Stimulated activated CD8-positive, alpha-beta memory T cell treated with anti-CD3 and anti-CD28 coated beads, Interleukin-4, amount 100 ng/mL, for 48 hours (primary cell): ENCODE data around the gene CAPZB.
A peak's percentile ranks its signal among the peaks of the same experiment; 100 is the strongest.

ENCODE experiments used
- DNase-seq: peaks from one replicate; pipeline ENCODE4 v3.0.0-alpha.2; 2020

The CAPZB gene

DNA sequence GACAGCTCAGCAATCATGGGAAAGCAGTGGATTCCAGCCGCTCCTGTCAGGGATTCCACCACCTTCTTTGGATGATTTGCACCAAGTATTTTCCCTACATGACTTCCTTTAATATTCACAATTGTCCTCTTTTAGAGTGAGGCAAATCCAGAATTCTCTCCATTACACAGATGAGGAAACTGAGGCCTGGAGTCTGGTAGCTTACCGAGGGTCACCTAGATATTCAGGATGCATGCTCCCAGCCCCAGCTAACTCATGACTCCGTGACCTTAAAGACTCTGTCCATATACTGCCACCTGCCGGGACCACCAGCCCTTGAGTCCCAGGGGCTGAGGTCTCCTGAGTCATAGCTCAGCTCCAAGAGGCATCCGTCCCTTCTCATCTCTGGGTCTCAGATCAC, 80.6 kb downstream of the CAPZB start:
- no peak for DNase-seq

DNA sequence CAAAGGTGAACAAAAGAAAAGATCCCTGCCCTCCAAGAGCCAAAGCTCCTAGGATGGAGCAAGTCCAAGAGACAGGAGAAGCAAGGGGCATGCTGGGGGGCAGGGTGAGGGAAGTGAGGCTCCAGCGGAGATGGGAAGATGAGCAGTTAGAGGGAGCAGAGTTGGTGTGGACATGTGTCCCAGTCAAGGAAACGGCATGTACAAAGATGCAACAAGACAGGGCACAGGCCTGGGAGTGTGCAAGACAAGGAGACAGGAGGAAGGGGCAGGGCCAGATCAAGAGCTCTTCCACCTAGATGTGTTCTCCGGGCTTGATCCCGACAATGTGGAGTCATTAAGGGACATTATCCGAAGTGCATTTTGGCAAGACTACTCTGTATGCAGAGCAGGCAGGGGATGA, 82.1 kb downstream of the CAPZB start:
- no peak for DNase-seq

DNA sequence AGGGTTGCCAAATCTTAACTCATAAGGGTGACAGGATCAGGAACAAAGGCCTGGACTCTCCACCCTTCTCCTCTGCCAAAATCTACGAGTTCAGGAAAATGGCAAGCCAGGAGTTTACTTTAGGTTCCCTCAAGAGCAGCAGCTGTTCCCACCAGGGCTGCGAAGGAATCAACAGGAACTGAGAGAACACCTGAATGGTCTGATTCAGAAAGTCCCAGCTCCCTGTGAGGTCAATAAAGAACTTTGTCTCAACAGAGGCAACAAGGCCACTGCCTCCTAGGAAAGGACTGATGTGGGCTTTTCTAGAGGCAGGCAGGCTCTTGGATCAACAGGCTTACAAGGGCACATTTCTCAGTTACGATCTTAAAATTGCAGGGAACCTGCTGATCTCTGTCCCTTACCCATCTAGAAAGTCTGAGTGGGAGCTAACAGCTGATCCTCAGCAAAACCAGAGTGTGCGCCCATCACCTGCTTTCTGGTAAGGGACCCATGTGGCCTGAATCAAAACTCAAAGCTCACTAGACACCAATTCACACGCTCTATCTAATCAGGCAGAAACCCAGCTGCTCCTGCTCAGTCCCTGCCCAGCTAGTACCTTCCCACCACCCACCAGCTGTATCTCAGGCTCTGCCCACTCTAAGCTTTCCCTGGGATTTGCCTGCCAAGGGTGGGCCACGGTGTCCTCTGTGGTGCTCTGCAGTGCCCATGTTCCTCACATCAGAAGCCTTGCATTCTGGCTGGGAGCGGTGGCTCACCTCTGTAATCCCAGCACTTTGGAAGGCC, 83.1 kb downstream of the CAPZB start:
- DNase-seq: no peak

DNA sequence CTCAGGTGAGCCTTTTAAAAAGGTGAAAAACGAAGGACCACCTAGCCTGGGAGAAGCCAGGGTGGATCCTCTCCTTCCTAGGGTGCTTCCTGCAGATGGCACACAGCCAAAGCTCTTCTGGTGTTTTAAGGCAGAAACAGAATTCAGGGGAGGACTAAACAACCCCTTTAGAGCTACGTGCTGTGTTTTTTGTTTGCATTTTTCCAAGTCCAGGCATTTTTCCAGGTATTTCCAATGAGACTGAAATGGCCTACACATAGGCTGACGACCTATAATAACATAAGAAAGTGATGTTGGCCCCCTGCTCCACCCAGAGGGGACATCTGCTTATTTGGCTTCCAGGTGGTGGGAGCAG, 83.8 kb downstream of the CAPZB start:
- DNase-seq: no peak

DNA sequence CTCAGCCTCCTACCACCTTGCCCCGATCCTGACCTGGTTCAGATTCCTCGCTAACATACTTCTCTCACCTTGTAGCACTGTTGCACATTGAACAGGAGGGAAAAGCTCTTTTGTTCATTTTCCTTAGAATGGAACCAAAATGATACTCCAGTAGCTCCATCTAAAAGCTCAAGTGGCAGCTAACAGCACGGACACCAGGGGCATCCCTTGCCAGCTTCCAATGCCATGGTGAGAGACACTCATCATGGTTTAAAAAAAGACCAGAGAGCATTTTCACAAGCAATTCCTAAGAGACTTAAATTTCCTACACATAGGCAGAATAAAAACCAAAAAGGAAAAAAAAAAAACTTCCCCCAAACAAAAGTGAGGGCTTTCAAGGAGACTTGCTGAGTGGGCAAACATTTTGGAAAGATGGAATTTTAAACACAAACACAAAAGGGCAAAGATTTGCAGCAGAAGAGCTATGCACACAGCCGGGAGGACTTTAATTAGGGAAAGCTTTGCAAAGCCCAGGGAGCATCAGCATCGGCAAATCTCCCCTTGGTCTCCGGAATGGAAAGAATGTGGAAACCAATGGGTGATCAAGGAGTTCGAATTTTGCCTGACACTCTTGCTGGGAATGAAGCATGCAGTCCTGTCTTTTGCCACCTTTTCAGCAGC, 84.3 kb downstream of the CAPZB start:
- DNase-seq: no peak

DNA sequence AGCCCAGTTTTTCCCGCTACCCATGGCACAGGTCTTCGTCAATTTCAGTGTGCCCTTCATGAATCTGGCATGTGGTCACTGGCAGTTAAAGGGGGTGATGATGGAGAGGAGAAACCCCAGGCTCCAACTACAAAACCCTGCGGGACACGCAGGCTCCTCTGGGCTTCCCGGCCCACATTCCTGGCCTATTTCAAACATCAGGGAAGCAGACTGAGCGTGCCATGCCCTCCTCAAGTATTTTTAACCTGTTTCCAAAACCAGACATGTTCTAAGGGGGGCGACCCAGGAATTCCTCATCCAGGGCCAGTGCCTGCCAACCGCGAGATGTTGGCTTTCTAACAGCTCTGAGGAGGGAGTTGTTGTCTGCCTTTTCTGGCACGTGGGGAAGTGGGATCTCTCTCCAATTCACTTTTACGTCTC, 85.1 kb downstream of the CAPZB start:
- no peak for DNase-seq

DNA sequence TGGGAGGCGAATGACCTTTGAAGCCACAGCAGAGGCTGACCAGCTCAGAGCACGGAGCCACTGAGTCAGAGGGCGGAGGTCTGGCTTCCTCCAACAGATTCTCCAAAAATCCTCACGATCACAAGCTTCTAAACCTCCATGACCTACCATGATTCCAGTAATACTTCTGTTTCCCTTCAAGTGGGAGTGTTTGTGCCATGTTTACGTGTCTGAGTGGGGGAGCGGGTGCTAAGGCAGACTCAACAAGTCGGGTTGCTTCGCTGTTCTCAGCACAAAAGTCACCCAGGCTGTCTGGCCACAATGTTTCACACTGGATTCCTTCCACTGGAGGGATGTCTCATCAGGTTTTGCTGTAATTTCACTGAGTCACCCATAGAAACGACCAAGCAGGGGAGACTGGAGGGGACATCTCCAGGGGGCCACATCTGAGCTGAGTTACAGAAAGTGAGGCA, 87.0 kb downstream of the CAPZB start:
- peak; percentile 64 for DNase-seq

DNA sequence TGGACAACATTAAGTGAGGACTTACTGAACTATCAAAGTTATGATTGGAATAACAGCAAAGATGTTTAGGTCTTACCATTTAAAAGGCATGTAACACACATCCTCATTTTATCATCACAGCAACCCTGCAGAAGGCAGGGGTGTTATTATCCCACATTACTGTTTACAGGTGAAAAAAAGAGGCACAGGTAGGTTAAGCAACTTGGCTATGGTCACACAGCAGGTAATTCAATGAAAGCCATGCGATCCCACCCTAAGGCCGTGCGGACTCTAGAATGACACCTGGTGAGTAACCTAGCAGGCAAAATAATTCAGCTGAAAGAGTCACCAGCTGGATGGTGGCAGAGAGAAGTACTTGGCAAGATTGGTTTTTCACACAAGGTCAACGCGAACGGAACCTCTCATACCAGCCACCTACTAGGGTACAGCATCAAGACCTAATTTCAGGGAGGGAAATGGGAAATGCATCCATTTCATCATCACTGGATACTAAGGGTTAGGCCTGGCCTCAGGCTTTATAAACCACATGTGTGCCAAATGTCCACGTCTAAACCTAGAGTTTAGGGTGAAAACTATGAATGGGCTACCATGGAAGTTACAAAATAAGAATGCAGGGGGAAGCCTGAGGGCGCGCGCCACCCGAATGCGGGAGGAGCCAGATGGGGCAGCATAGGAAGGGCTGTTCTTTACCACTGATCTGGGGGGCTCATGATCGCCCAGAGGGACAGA, 88.0 kb downstream of the CAPZB start:
- no peak for DNase-seq

DNA sequence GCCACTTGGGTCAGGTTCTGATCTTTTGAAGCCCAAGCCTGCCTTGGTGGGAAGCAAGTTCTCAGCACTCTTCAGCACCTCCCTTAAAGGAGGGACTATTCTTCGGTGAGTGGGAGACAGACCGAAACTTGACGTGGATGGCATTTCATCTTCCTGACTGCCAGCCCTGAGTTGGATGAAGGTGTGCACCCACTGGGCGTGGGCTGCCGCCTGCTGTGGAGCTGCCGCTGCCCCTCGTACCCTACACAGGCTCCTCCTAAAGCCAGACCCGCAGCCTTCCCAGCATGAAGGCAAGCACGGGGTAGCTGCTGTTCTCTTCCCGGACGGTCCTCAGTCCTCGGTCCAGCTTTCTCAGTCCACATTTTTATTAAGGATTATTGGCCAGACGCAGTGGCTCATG, 89.1 kb downstream of the CAPZB start:
- DNase-seq: no peak

DNA sequence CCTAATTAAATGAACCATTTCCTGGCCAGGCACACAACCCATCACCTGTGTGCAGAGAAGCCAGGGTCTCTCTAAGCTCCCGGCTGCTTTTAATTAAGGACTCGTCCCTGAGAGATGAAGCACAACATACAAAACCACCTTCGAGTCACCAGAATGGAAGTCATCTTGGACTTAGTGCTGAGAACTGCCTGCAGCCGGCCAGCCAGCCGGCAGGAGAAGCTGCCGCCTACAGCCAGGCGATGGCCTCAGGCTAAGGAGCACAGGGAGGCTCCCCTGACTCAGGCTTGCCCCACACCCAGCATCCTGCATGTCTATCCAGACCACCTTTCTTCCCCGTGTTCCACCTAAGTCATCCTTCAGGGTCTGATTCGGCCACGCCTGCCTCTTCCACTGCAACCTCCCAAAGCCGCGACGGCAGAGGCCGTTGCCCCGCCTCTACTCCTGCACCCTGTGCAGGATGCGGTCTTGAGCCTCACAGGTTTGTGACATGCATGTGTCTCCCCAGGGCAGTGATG, 89.6 kb downstream of the CAPZB start:
- DNase-seq: no peak

DNA sequence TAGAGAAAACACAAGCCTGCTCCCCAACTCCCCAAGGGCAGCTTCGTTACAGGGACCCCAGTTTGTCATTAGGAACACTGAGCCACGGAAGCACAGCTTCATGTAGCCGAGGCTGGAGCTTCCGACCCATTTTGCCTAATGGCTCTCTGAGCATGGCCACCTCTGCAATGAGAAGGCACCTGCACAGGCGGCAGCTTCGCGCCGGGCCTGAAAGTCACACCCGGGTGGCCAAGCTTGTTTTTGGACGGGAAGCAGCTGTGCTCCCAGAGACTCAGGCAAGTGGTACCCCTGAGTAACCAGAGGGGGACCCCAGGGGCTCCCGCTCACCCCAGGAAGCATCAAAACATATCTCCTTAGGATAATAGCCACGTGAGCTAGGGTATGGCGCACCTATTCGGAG, 92.3 kb downstream of the CAPZB start:
- no peak for DNase-seq

DNA sequence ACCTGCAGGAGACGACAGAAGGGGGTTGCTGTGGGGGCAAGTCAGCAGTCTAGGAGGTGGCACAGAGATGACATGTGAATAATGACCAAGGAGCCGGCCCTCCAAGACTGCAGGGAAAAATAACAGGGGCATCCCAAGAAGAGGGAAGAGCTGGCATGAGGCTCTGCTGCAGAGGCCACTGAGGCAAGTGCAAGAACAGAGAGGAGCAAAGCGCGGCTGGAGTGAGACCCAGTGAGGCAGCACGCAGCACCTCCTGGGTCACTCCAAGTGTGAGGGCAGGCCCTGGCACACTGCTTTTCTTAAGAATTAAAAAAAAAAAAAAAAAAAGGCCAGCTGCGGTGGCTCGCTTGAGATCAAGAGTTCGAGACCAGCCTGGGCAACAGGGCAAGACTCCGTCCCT, 93.1 kb downstream of the CAPZB start:
- no peak for DNase-seq

DNA sequence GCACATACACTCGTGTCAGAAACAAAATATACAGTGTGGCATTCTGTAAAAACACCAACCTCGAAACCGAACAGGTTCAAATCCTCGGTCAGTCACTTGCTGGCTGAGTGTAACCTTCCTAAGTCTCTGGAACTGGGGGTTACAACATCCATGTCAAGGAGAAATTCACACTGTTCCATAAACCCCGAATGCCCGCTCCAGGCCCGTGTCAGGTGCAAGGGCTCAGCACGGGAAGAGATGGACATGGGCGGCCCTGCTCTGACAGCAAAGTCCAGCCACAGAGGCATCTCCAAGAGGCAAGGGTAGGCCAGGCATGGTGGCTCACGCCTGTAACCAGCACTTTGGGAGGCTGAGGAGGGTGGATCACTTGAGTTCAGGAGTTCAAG, 93.8 kb downstream of the CAPZB start:
- no peak for DNase-seq

DNA sequence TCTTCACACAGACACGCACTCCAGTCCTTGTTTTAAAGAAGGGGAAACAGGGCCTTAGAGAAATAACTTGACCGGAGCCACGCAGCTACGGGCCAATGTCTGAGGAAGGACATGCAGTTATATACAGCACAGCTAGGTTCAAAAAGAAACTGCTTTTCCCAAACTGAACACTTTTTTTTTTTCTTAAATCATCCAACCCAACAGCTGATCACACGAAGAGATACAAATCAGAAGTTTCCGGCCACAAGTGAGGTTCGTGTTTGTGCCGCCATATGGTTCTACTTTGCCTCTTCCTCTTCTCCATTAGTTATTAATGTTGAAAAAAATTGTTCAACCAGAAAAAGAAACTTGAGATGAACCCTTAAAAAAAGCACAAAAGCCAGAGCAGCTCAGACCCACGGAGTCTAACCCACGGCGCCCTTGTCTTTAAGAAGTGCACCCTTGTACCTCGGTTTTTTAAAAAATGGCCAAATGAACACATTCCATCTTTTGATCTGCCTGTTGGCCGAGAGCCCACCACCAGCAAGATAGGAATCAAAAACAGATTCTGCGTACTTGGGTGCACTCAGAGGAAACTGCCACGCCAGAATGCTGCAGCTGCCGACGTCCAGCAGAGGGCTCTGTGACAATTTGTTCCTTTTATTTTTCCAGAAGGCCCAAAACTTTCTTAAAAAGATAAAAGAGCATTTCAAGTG, 94.3 kb downstream of the CAPZB start:
- DNase-seq: peak; percentile 72

DNA sequence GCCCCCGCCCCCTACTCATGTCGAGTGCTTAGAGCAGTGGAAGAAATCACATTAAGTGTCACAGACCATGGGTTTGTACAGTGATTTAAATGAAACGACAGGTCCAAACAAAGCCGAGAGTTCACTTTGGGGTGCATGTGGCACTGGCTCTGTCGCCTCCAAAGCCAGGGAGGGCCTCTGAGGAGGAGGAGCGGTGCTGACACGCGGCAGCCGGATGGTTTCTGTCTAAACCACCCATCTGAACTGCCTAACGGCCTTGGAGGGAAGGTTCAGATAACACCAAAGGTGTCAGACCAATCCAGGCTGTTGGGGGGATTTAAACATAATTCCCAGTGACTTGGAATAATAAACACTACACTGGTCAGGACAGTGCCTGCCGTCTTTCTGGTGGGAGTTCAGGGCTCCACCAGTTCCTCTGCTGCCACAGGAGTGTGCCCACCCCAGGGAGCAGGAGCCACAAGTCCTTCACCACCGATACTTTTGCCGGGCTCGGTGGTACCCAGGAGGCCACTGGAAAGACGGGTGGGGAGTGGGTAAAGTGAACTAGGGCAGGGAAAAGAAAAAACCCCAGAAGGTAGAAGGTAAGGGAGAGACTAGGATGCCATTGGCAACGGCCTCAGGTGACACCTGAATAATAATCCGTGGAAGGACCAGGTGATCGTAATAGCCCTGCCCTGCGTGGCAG, 95.0 kb downstream of the CAPZB start:
- no peak for DNase-seq

DNA sequence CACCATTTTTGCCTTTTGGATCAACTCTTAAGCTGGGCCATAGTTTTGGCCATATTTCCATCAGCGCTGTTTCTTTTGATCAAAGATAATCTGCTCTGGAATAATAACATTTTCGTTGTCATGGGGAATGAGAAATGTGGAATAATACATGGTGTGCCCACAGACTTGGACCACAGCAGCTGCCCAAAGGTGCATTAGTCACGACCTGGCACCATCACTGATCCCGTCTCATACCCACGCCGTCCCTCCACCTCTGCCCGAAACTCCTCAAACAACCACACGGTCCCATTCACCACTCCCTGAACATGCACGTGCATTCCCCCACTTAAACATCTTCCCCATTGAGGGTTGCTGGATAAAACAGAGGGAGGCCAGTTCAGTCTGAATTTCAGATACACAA, 96.4 kb downstream of the CAPZB start:
- DNase-seq: no peak

DNA sequence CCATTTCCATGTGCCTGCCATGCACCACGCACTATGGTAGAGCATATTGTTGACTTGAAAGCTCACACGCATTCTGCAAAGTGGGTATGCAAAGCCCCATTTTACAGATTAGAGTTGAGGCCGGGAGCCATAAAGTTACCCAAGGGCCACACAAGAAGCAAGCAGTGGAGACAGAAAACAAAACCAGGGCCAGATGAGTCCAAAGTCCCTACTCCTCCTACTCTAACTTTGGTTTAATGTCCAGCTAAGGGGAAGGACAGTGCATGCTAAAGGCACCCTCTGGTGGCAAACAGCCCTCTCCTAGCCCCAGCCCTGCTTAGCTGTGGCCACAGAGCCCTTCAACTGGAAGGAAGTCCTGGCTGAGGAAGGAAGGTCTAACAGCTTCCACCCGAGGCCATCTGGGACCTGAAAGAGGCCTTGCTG, 98.3 kb downstream of the CAPZB start:
- no peak for DNase-seq

DNA sequence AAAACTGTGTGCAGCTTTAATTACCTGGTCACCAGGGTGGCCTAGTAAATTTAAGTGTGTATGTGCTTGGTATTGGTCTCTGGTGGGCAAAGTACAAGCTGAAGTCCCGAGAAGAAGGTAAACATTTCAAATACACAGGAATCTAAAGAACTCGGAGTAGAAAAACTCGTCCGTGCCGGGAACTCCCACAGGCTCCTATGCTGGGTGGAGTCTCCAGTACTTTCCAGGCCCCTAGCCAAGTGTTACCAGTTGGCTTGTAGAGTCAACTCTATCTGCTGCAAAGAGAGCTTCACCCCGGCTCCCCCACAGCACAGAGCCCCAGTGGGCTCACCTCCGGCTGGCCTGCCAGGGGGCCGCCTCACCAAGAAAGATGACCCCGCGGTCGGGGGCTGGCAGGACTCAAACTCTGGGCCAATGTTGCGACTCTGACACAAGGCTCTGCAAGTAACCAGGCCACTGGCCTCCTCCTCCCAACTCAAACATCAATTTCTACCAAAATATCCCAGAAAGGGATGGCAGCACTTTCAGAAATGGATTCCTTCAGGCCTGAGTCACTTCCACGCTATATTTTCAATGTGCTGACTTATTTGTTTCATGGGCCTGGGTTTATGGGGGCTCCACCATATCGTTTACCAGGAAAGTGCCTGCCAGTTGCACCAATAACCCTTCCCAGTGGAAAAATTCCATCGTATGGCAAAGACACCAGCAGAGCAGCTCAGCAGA, 99.3 kb downstream of the CAPZB start:
- no peak for DNase-seq

DNA sequence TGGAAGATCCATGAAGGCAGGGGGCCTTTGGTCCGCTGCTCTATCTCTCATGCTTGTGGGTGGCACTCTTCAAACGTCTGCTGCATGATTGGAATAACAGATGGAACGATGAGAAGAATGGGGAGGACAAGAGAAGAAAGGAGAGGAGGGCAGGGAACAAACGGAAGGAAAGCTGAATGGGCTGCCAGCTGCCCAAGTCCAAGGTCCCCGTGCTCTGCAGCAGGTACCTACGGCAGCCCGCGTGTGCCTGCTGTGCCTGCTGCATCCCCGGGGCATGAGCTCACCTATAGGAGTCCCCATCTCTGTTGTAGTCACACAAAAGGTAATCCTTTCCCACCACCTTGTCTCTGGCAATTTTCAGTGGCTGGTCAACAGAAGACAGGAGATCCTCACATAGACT, 100.1 kb downstream of the CAPZB start:
- DNase-seq: no peak

DNA sequence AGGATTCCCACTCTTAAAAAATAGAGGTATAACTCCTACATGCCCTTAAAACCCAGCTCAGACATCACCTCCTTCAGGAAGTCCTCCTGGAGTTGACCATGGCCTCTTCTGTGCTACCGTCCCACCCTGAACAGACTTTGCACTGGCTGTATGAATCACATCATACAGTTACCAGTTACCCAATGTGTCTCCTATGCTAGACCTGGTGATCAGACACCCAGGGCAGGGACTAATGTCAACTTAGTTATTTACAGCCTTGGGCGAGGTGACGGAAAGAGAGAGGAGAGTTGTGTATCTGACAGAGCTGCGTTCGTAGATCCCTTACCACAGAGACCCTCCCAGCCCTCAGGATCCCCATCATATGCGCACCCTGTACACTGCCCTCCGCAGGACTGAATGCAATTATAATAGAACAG, 100.6 kb downstream of the CAPZB start:
- no peak for DNase-seq

DNA sequence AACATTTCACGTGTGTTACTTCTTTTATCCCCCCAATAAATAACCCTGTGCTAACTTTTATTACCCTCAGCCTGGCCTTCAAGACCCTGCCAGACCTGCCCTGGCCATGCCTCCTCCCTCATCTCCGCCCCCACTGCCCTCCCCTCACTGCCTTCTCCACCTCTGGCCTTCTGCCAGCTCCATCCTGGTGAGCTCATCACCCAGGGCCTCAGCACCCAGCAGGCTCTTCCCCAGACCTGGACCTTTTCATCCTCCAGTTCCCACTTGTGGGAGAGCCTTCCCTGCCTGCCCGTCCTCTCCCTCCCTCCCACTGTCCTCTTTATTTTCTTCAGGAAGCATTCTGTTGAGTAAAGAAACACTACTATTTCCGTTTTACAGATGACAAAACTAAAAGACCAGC, 101.2 kb downstream of the CAPZB start:
- DNase-seq: no peak

DNA sequence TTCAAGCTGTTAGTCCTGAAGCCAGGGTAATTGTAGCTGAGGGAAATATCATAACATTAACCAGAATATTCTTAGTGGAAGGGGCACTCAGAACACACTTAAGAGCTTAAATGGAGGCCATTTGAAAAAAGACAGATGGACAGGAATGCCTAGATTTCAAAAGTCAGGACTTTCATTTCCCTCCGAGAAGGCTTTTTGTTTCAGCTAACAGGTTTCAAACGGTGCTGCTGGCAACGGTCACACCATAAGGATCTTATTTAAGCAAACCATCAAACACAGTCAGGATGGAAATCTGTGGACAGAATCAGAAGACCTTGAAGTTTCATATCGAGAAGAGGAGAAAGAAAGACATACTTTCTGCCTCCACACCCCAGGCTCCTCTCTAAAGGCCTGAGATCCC, 103.1 kb downstream of the CAPZB start:
- no peak for DNase-seq
